GM12801 (cell line): ENCODE measurements around the gene BTBD2.

Experiments
- TF ChIP-seq, protein P1 (sequence below): IDR thresholded peaks from one replicate; pipeline ENCODE4 v1.5.1; 2011; ENCODE audit warnings: control low read depth; ENCODE audit not compliant: insufficient read length; ENCODE audit errors: extremely low read depth

The BTBD2 gene

DNA sequence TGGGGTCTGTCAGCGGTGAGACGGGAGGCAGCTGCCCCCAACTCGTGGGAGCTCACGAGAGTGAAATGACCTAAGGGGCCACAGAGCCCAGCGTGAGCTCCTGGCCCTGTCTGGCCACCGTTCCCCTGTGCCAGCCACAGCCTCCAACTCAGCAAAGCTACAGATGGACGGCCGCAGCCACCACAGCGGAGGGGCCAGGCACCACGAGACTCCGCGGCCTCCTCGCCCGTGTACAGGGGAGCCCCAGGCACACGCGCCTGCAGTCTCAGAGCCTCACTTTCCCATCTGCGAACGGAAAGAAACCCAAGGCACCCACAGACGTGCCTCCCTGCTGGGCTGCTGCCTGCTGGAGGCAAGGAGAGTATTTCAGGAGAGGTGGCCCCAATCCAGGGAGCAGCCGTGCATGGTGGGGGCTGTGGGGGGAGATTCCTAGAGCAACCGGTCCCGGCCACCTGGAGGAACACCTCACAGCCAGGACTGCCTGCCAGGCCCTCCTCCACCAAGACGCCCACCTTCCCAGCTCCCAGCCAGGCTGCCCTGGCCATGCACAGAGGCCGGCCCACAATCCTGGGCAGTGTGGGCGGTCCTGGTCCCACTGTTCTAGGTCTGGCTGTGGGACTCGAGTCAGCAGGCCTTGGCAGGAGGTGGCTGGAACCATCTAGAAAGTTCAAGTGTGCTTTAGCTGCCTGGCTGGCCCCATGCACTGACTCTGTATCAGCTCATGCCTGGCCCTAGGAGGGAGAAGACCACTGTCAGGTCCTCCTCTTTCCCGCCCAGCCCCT is 33.6 kb upstream of the BTBD2 start:
- TF ChIP-seq, protein P1, sequence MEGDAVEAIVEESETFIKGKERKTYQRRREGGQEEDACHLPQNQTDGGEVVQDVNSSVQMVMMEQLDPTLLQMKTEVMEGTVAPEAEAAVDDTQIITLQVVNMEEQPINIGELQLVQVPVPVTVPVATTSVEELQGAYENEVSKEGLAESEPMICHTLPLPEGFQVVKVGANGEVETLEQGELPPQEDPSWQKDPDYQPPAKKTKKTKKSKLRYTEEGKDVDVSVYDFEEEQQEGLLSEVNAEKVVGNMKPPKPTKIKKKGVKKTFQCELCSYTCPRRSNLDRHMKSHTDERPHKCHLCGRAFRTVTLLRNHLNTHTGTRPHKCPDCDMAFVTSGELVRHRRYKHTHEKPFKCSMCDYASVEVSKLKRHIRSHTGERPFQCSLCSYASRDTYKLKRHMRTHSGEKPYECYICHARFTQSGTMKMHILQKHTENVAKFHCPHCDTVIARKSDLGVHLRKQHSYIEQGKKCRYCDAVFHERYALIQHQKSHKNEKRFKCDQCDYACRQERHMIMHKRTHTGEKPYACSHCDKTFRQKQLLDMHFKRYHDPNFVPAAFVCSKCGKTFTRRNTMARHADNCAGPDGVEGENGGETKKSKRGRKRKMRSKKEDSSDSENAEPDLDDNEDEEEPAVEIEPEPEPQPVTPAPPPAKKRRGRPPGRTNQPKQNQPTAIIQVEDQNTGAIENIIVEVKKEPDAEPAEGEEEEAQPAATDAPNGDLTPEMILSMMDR: no peak

DNA sequence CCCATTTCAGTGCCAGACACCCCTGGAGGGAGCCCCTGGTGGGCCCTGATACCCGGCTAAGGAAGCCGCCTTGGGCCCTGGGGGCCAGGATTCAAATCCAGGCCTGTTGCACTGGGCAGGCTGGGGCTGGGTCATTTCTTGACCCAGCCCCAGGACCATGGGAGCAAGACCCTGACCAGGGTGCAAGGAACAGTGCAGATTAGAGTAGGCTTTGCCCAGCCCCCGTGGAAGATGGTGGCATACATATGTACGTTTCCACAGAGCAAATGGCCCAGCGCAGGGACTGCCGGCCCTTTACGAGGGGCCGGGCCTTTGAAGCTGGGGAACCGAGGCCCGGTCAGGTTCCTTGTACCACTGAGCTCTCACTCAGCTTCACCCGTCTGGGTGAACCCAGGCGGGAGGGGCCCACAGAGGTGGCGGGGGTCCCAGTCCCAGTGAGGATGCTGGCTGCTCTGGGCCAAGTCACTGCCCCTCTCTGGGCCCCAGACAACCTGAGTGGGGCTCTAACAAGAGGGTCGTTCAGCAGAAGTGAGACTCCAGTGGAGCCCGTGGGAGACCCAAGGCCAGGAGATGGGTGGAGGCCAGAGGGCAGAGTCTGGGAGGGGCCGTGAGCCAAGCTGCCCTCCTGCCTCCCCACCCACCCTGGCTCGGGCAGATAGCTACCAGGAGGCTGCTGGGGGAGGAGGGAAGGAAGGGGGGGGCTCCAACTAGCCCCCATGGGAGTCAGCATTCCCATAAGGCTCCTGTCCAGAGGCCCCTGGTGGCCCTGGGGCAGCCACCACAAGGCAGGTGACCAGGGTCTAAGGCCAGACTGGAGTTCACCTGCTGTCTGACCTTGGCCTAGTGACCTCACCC is 32.8 kb upstream of the BTBD2 start:
- TF ChIP-seq, protein P1: no peak

DNA sequence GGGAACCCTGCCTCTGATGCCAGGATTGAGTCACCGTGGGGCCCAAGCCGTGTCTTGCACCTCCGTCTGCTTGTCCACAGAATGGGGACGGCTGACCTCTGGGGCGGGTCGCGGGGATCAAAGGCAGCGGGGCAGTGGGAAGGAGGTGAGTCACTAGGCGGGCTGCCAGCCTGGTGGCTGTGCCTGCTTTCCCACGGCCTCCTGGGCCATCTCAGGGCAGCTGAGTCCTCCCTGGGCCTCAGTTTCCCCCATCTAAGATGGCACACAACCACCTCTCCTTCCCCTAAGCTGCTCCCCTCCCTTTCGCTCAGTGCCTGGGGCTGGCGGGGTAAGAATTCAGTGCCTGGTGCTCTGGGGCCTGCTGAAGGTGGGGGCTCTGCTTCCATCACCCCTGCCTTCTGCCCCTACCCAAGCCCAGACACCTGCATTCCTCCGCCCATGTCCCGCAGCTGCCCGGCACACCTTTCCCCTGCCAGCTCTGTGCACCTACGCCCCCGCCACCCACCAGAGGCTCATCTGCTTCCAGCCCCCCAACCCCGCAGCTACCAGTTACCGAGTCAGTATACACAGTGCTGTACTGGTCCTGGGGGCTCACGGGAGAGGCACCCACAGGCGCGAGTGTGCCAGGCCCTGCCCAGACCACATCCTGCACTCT is 32.1 kb upstream of the BTBD2 start:
- TF ChIP-seq, protein P1: no peak

DNA sequence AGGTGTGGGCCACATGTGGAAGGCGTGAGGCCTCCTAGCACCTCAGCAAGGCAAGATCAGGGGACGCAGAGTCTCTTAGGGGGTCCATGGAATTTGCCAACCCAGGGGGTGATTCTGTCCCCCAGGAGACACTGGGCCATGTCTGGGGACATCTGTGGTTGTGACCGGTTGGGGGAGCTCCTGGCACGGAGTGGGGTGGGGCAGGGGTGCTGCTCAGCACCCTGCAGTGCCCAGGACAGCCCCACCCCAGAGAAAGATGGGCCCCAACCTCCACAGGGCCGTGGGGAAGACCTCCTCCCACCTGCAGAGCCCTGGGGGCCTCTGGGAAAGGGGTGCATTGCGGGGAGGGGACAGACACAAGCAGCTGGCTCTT is 31.5 kb upstream of the BTBD2 start:
- TF ChIP-seq, protein P1: no peak

DNA sequence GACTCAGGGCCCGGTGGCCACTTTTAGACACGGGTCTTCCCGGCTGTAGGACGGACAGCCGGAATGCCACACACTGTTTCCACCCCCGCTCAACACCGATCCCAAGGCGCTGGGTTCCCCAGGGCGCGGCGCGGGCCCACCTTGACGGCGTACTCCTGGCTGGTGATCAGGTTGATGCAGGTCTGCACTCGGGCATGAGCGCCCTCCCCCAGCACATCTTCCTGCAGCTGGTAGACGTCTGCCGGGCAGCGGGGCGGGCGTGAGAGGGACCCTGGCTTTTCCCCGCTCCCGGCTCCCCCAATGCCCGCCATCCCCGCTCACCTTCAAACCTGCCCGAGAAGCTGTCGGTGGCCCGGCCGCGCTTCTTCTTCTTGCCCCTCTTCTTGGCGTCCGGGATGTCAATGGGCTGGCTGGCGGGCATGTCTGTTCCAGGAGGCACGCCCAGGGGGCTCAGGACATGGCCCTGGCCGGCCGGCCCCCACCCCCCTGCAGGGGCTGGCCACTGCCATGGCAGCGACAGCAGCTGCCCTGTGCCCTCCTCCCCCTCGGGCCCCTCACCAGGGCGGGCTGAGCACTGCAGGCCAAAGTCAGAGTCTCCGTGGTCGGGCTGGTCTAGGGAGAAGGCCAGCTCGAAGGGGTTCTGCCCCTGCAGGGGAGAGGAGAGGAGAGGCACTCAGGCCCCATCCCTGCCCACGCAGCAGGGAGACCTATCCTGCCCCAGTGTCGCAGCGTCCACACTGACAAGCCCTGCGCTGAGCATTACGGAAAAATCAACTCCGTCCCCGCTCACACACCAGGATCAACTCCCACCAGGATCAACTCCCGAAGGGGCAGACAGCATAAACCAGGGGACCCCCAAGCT is 30.8 kb upstream of the BTBD2 start:
- TF ChIP-seq, protein P1: no peak

DNA sequence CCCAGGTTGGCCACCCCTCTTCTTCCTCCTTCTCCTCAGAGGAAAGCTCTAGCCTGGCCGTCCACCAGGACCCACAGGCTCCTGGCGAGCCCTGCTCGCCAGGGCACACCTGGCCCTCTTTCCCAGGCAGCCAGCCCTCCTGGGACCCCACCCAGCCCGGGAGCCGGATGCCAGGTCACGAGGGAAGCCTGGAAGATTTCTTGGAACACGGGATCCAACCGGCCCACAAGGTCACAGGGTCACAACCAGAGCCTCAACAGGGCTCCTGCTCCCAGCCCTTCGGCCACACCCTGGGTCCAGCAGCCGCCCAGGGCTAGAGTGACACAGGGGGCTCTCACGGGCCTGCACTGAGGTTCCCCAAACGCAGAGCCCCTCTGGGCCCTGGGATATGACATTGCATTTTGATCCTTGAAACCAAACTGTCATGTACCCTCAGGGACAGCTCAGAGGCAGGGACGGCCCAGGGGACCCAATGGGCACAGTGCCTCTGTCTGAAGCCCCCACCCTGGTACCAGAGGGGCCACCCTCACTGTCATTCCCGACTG is 30.1 kb upstream of the BTBD2 start:
- TF ChIP-seq, protein P1: no peak
